HepG2 (cell line): Measurements from ENCODE around the gene CAPG.

ENCODE experiments used
- ADNP ChIP-seq: sonication (generic); formaldehyde crosslinking; IDR thresholded peaks from 2 replicates; pipeline ENCODE4 v1.4.0; 2020; ENCODE audit warnings: missing genetic modification reagents
- CTCF ChIP-seq: sonication (generic); formaldehyde crosslinking; IDR thresholded peaks from 2 replicates; pipeline ENCODE4 v1.5.0; 2020; ENCODE audit warnings: mild to moderate bottlenecking, missing genetic modification reagents, moderate library complexity
- FOXK1 ChIP-seq: sonication (generic); formaldehyde crosslinking; IDR thresholded peaks from 2 replicates; pipeline ENCODE4 v1.4.0; 2020; ENCODE audit warnings: low read depth, missing genetic modification reagents, borderline replicate concordance
- PRDM4 ChIP-seq: sonication (generic); formaldehyde crosslinking; IDR thresholded peaks from 2 replicates; pipeline ENCODE4 v1.9.0; 2021; ENCODE audit warnings: missing genetic modification reagents, borderline replicate concordance
- ZGPAT ChIP-seq: IDR thresholded peaks from 2 replicates; pipeline ENCODE4 v1.6.1; 2016; ENCODE audit warnings: mild to moderate bottlenecking
- ZNF207 ChIP-seq: fragments of 450-650 bp; IDR thresholded peaks from 2 replicates; pipeline ENCODE4 v1.6.1; 2016; ENCODE audit warnings: antibody characterized with exemption, borderline replicate concordance

GRCh38 chr2:85449214-85449588 lies 39.0 kb upstream of the CAPG start:
- TF ChIP-seq PRDM4 (CRISPR knock-in tag): no peak
- TF ChIP-seq ZGPAT: no peak
- no peak for TF ChIP-seq CTCF (CRISPR knock-in tag)
- TF ChIP-seq ZNF207: no peak
- no peak for TF ChIP-seq FOXK1 (CRISPR knock-in tag)
- TF ChIP-seq ADNP (CRISPR knock-in tag): no peak
